Caco-2 (cell line): ENCODE data around the gene SLC52A1. TPM values are rescaled to one million over a fixed set of nuclear protein-coding genes. Genes with fewer than 3 reads are reported as not detected.

Experiments used
- Bru-seq: library from RNA; stranded (reverse); fragments of 400-500 nt; gene quantifications from one replicate; lab custom pipeline; 2021; lab: Mats Ljungman, UMichigan
- BruChase-seq, 2 experiments: library from RNA; stranded (reverse); fragments of 400-500 nt; gene quantifications; one replicate each; lab custom pipeline; 2021; lab: Mats Ljungman, UMichigan
- BruUV-seq: library from RNA; stranded (reverse); fragments of 400-500 nt; replicated peaks from 2 replicates; lab custom pipeline; 2021; lab: Mats Ljungman, UMichigan
- CTCF ChIA-PET: fragments of 300-600 bp; sonication (Branson Sonifier 250); formaldehyde crosslinking; loops from one replicate; lab custom pipeline; 2022; ENCODE audit warnings: antibody characterized with exemption; lab: Charles Lee
- POLR2A ChIA-PET: fragments of 300-600 bp; sonication (Branson Sonifier 250); formaldehyde crosslinking; loops from one replicate; lab custom pipeline; 2022; ENCODE audit warnings: antibody characterized with exemption; lab: Charles Lee
- DNase-seq, 2 experiments: peaks; one replicate each; pipeline versions ENCODE4 v3.0.0 to v3.0.0-alpha.2; 2020 to 2022
- H3K27me3 ChIP-seq: replicated peaks from 2 replicates; pipeline ENCODE4 v1.6.0; 2011; ENCODE audit warnings: low read length; ENCODE audit not compliant: control insufficient read depth, insufficient read depth
- H3K36me3 ChIP-seq: 2 replicates; pipeline ENCODE4 v1.5.1; 2011; ENCODE audit warnings: low read length; ENCODE audit not compliant: control insufficient read depth, insufficient read depth
- H3K4me1 ChIP-seq: fragments of 250-450 bp; sonication (Bioruptor Pico); 2 replicates; pipeline ENCODE4 v1.5.1; 2020; ENCODE audit warnings: mild to moderate bottlenecking
- H3K4me3 ChIP-seq: 2 replicates; pipeline ENCODE4 v1.5.1; 2011; ENCODE audit warnings: low read depth, mild to moderate bottlenecking, control low read depth, low read length
- H3K9me3 ChIP-seq: fragments of 250-450 bp; sonication (Bioruptor Pico); 2 replicates; pipeline ENCODE4 v1.5.1; 2020; ENCODE audit warnings: mild to moderate bottlenecking, moderate library complexity
- H3K27ac Mint-ChIP-seq: one replicate; pipeline ENCODE4 v1.8.0; 2022; ENCODE audit warnings: mixed read lengths; ENCODE audit not compliant: unreplicated experiment
- H3K27me3 Mint-ChIP-seq: one replicate; pipeline ENCODE4 v1.8.0; 2022; ENCODE audit warnings: mixed read lengths; ENCODE audit not compliant: insufficient read depth, unreplicated experiment
- H3K36me3 Mint-ChIP-seq: one replicate; pipeline ENCODE4 v1.8.0; 2022; ENCODE audit warnings: mild to moderate bottlenecking, mixed read lengths; ENCODE audit not compliant: insufficient read depth, unreplicated experiment
- H3K4me1 Mint-ChIP-seq: one replicate; pipeline ENCODE4 v1.8.0; 2022; ENCODE audit warnings: low read depth, mixed read lengths; ENCODE audit not compliant: unreplicated experiment
- H3K4me3 Mint-ChIP-seq: one replicate; pipeline ENCODE4 v1.8.0; 2022; ENCODE audit warnings: mild to moderate bottlenecking, moderate library complexity, mixed read lengths; ENCODE audit not compliant: unreplicated experiment
- H3K9me3 Mint-ChIP-seq: one replicate; pipeline ENCODE4 v1.8.0; 2022; ENCODE audit warnings: mixed read lengths; ENCODE audit not compliant: unreplicated experiment
- CTCF ChIP-seq, 2 experiments: fragments of 200-600 bp in 1 of 2; IDR thresholded peaks; 1 replicate in 1 of 2; 2 replicates in 1 of 2; pipeline versions ENCODE4 v1.5.1 to v1.8.0; 2011 to 2022; ENCODE audit warnings: antibody characterized with exemption in 1 of 2, control low read depth in 1 of 2, inconsistent platforms in 1 of 2, low read depth in 1 of 2, low read length in 1 of 2, mild to moderate bottlenecking in 1 of 2, moderate library complexity in 1 of 2; ENCODE audit not compliant: insufficient read depth in 1 of 2, severe bottlenecking in 1 of 2, unreplicated experiment in 1 of 2
- intact Hi-C: fragments of 100-400 bp; cut with micrococcal nuclease; formaldehyde crosslinking; loops from one replicate; pipeline ENCODE4 v1.10.0; 2022; ENCODE audit not compliant: unreplicated experiment
- long read RNA-seq: library from polyadenylated mRNA; stranded (forward); transcript quantifications from one replicate; pipeline ENCODE4 v2.0.0, GENCODE V29; 2022
- total RNA-seq: library from RNA; stranded (reverse); gene quantifications from 2 replicates; pipeline ENCODE4 v1.2.3, GENCODE V29; 2022

The SLC52A1 gene
- total RNA-seq (not detected in 2 replicates), Bru-seq, nascent RNA (not detected), BruChase-seq, experiment 1, labeled RNA remaining after a 2-hour chase (not detected), BruChase-seq, experiment 2, labeled RNA remaining after a 6-hour chase (not detected)
- long read RNA-seq: 0 reads

- POLR2A ChIA-PET: interaction anchor here (0.7 kb wide), 1 partner anchor 130 kb away, joined by 3 read pairs; no protein-coding TSS in a partner anchor
- no peak for DNase-seq
- Mint-ChIP-seq H3K27me3 (no peaks in the 10 kb centered on the region), H3K9me3 (no peaks in the 10 kb centered on the region), H3K27ac (no peak within 1 kb of the TSS), H3K4me3 (no peak within 1 kb of the TSS), H3K36me3 (no peaks in the 10 kb centered on the region), H3K4me1 (no peaks in the 10 kb centered on the region)
- Histone ChIP-seq H3K4me3 (no peak within 1 kb of the TSS), H3K4me1 (no peaks in the 10 kb centered on the region), H3K9me3 (no peaks in the 10 kb centered on the region), H3K36me3 (no peaks in the 10 kb centered on the region), H3K27me3 (no peaks in the 10 kb centered on the region)
- CTCF ChIA-PET: interaction anchor here (0.6 to 0.7 kb wide), 2 partner anchors 35 to 154 kb away, joined by 3 to 6 read pairs; no protein-coding TSS in a partner anchor
- intact Hi-C loops: no loop called here
- no TSS peak for BruUV-seq
- no peak for TF ChIP-seq CTCF (IDR thresholded peaks at IDR 0.05; ENCODE audit: insufficient read depth in 1 of 2, low read depth in 1 of 2, low read length in 1 of 2, severe bottlenecking in 1 of 2, unreplicated experiment in 1 of 2)
Measured at GRCh38 chr17:5035315-5035714, at the start of gene SLC52A1. SLC52A1 (minus strand) TSS chr17:5035426; CDS start chr17:5034606, 820 bp downstream.

- Histone ChIP-seq H3K9me3 (no peaks in the 10 kb centered on the region), H3K36me3 (no peaks in the 10 kb centered on the region), H3K27me3 (no peaks in the 10 kb centered on the region), H3K4me1 (peaks cover 4% of the 10 kb centered on the region), H3K4me3 (no peak overlapping the region)
- Mint-ChIP-seq H3K4me1 (no peaks in the 10 kb centered on the region), H3K9me3 (no peaks in the 10 kb centered on the region), H3K4me3 (peak overlapping the region; percentile 8), H3K27ac (no peak overlapping the region), H3K27me3 (no peaks in the 10 kb centered on the region), H3K36me3 (peaks cover 33% of the 10 kb centered on the region)
- ChIA-PET POLR2A (no interaction called here), CTCF (no interaction called here)
- no peak for TF ChIP-seq CTCF (IDR thresholded peaks at IDR 0.05; ENCODE audit: insufficient read depth in 1 of 2, low read depth in 1 of 2, low read length in 1 of 2, severe bottlenecking in 1 of 2, unreplicated experiment in 1 of 2)
- DNase-seq: no peak
- intact Hi-C loops: no loop called here
- BruUV-seq: no TSS peak
Measured at GRCh38 chr17:5080591-5080990, 45.4 kb upstream of the SLC52A1 start.

- peaks cover 32% of the 10 kb centered on the region for H3K36me3 Mint-ChIP-seq
- intact Hi-C loops: no loop called here
- no peaks in the 10 kb centered on the region for H3K27me3 Mint-ChIP-seq
- Histone ChIP-seq H3K27me3 (no peaks in the 10 kb centered on the region), H3K4me1 (peaks cover 11% of the 10 kb centered on the region), H3K36me3 (no peaks in the 10 kb centered on the region), H3K9me3 (no peaks in the 10 kb centered on the region), H3K4me3 (peak within 1 kb of the TSS; percentile 74)
- H3K27ac Mint-ChIP-seq: peak within 1 kb of the TSS; percentile 95
- ChIA-PET CTCF (interaction anchor here (0.7 kb wide), 1 partner anchor 81 kb away, joined by 3 read pairs; the partner anchor contains the start of gene KIF1C), POLR2A (interaction anchor here (0.9 kb wide), 1 partner anchor 81 kb away, joined by 3 read pairs; the partner anchor contains the start of gene KIF1C)
- BruUV-seq: no TSS peak
- peak within 1 kb of the TSS; percentile 93 for H3K4me3 Mint-ChIP-seq
- no peaks in the 10 kb centered on the region for H3K4me1 Mint-ChIP-seq
- peak; percentile 81 to 85 for DNase-seq
- H3K9me3 Mint-ChIP-seq: no peaks in the 10 kb centered on the region
- peak in 1 of 2 experiments; percentile 13 for TF ChIP-seq CTCF (IDR thresholded peaks at IDR 0.05; ENCODE audit: insufficient read depth in 1 of 2, low read depth in 1 of 2, low read length in 1 of 2, severe bottlenecking in 1 of 2, unreplicated experiment in 1 of 2)
Measured at GRCh38 chr17:5078106-5079028, 43.1 kb upstream of the SLC52A1 start, which contains the start of gene ZFP3. ZFP3 (plus strand) TSS chr17:5078467; CDS start chr17:5091505, 13,038 bp downstream.
